Stimulated activated effector memory CD8-positive, alpha-beta T cell treated with anti-CD3 and anti-CD28 coated beads, Interleukin-12 subunit alpha, Interleukin-12 subunit beta, amount 100 ng/mL, for 72 hours (primary cell): ENCODE measurements around the gene NET1.

Source experiments
- ATAC-seq: fragments of 150-1000 bp; cut with Tn5 transposase; 2 replicates; pipeline ENCODE4 v1.10.0; 2021
- DNase-seq, 2 donors: peaks; one replicate each; pipeline ENCODE4 v3.0.0; 2021 to 2022; ENCODE audit warnings: low spot score in 2 of 2
- H3K27ac Mint-ChIP-seq: one replicate; pipeline ENCODE4 v1.8.0; 2022; ENCODE audit warnings: mild to moderate bottlenecking, mixed read lengths
- H3K36me3 Mint-ChIP-seq: one replicate; pipeline ENCODE4 v1.8.0; 2022; ENCODE audit warnings: mild to moderate bottlenecking, mixed read lengths
- H3K4me1 Mint-ChIP-seq: one replicate; pipeline ENCODE4 v1.8.0; 2022; ENCODE audit warnings: mixed read lengths
- H3K4me3 Mint-ChIP-seq: one replicate; pipeline ENCODE4 v1.8.0; 2022; ENCODE audit warnings: mild to moderate bottlenecking, mixed read lengths
- H3K9me3 Mint-ChIP-seq: one replicate; pipeline ENCODE4 v1.8.0; 2022; ENCODE audit warnings: mixed read lengths

Gene NET1

GRCh38 chr10:5418584-5418983, 6.2 kb downstream of the NET1 start:
- no peak overlapping the region for H3K27ac Mint-ChIP-seq
- no peaks in the 10 kb centered on the region for H3K4me1 Mint-ChIP-seq
- no peaks in the 10 kb centered on the region for H3K36me3 Mint-ChIP-seq
- peaks cover 12% of the 10 kb centered on the region for H3K9me3 Mint-ChIP-seq
- DNase-seq (no peak), ATAC-seq (no peak)
- no peak overlapping the region for H3K4me3 Mint-ChIP-seq

DNA sequence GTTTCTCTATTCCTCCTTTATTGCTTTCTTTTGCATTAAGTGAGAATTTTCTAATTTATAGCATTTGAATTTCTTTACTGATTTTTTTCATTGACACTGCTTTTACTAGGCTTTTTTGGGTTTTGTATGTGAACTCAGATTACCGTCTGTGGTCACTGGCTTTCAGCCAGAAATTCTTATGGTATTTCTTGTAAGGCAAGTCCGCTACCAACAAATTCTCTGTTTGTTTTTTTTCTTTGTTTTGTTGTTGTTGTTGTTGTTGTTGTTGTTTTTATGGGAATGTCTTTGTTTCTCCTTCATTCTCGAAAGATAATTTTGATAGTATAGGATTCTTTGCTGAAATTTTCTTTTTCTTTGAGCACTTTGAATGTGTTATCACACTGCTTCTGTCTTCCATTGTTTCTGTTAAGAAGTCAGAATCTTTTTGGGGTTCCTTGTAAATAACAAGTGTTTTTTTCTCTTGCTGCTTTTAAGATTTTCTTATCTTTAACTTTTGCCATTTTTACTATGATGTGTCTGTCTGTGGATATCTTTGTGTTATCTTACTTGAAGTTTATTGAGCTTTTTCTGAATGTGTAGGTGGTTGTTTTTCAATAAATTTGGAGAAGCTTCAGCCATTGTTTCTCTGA, 7.2 kb downstream of the NET1 start:
- Mint-ChIP-seq H3K36me3 (no peaks in the 10 kb centered on the region), H3K9me3 (peaks cover 12% of the 10 kb centered on the region), H3K4me1 (no peaks in the 10 kb centered on the region), H3K27ac (no peak overlapping the region), H3K4me3 (no peak overlapping the region)
- ATAC-seq (no peak), DNase-seq (no peak)

DNA sequence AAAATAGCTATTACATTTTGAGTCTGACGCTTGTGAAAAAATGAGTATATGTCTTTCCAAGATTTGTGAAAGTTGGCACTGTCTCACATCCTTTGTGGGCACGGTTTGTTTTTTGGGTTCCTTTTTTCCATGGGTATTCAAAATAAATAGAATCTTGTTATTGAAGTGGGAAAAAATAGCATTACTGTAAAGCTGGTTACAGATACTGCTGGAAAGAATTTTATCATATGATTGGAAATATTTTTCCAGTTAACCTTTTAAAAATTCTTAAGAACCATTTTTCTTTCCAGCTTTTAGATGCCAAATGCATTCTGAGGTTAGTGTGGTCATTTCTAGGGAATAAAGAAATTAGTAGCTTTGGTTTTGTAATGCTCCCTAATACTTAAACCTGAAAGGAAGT, 11.4 kb downstream of the NET1 start:
- Mint-ChIP-seq H3K9me3 (peaks cover 5% of the 10 kb centered on the region), H3K4me1 (no peaks in the 10 kb centered on the region), H3K4me3 (no peak overlapping the region), H3K27ac (no peak overlapping the region), H3K36me3 (peaks cover 2% of the 10 kb centered on the region)
- DNase-seq (no peak), ATAC-seq (no peak)

GRCh38 chr10:5424751-5425150, 12.4 kb downstream of the NET1 start:
- no peak for ATAC-seq
- H3K9me3 Mint-ChIP-seq: no peaks in the 10 kb centered on the region
- DNase-seq: no peak
- H3K4me3 Mint-ChIP-seq: no peak overlapping the region
- no peak overlapping the region for H3K27ac Mint-ChIP-seq
- peaks cover 8% of the 10 kb centered on the region for H3K36me3 Mint-ChIP-seq
- H3K4me1 Mint-ChIP-seq: no peaks in the 10 kb centered on the region

- ATAC-seq (no peak), DNase-seq (no peak)
- H3K36me3 Mint-ChIP-seq: peaks cover 15% of the 10 kb centered on the region
- H3K4me1 Mint-ChIP-seq: no peaks in the 10 kb centered on the region
- peaks cover 2% of the 10 kb centered on the region for H3K9me3 Mint-ChIP-seq
- H3K4me3 Mint-ChIP-seq: no peak overlapping the region
- H3K27ac Mint-ChIP-seq: no peak overlapping the region
These were observed 15.8 kb downstream of the NET1 start for GRCh38 chr10:5428133-5428532.

DNA sequence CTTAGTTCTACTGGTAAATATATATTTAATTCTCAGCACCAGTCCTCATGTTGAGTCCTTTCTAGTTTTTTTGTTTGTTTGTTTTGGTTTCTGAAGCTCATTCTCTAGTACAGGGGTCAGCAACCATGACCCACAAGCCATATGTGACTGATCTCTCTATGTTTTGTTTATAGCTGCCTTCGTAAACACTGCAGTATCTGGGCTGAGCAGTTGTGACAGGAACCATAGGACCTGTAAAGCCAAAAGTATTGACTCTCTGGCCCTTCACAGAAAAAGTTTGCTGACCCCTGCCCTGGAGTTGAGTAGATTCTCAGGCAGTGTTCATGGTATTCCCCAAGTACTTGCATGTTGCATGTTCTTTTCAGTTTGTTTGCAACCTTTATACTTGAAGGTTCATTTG, 20.8 kb downstream of the NET1 start:
- Mint-ChIP-seq H3K4me1 (peaks cover 9% of the 10 kb centered on the region), H3K4me3 (no peak overlapping the region), H3K36me3 (peaks cover 21% of the 10 kb centered on the region), H3K9me3 (peaks cover 2% of the 10 kb centered on the region), H3K27ac (no peak overlapping the region)
- DNase-seq (no peak), ATAC-seq (no peak)

DNA sequence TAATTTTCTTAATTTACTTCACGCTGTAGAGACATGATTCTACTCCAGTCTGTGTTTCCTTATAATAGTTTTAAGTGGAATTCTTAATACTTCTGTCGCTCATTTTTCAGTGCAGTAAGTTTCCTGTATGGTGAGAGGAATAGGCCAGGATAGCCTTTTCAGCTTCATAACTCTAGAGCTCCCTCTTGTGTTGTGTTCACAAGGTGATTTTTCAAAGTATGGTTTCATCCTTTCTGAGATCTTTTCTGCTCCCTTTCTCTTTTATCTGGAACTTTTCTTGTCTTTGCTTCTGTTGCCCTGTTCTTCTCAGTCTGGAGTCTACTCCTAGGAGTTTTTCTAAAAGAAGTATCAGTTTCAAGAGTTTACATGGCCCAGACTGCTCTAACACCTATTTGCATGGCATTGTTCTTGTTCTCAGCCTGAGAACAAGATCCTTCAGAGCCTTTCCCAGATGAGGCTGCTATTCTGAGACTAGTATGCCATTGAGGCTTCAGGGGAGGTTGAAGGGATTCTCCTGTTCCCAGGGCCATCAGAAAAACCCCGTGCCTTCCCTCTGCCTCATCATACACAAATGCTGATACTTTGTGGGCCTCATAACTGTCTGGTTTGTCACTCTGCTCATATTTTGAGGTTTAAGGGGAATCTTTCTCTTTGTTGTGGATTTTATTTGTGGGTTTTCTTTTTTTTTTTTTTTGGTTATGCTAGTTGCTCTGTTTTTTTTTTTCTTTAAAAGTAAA, 21.8 kb downstream of the NET1 start:
- no peak overlapping the region for H3K4me3 Mint-ChIP-seq
- peaks cover 15% of the 10 kb centered on the region for H3K36me3 Mint-ChIP-seq
- no peak overlapping the region for H3K27ac Mint-ChIP-seq
- peaks cover 2% of the 10 kb centered on the region for H3K9me3 Mint-ChIP-seq
- no peak for DNase-seq
- H3K4me1 Mint-ChIP-seq: peaks cover 9% of the 10 kb centered on the region
- ATAC-seq: peak; percentile 44

DNA sequence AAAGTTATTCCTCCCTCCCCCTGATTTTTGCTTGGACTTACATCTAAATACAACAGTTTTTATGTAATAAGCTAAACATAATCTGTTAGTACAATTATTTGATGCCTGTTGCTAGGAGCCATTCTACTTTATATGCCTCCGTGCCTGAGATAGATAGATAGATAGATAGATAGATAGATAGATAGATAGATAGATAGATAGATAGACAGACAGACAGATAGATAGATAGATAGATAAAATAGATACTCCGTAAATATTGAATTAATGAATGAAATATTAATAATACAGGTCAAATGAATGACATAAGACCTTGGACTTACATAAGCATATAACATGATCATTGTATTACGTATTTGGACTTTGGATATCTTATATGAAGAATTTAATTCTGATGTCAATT, 23.0 kb downstream of the NET1 start:
- Mint-ChIP-seq H3K27ac (no peak overlapping the region), H3K4me3 (no peak overlapping the region), H3K36me3 (peaks cover 14% of the 10 kb centered on the region), H3K4me1 (peaks cover 9% of the 10 kb centered on the region), H3K9me3 (peaks cover 2% of the 10 kb centered on the region)
- ATAC-seq (no peak), DNase-seq (no peak)

GRCh38 chr10:5440206-5440605, 27.8 kb downstream of the NET1 start:
- ATAC-seq (no peak), DNase-seq (no peak)
- no peaks in the 10 kb centered on the region for H3K36me3 Mint-ChIP-seq

GRCh38 chr10:5441106-5441505, 28.7 kb downstream of the NET1 start:
- Mint-ChIP-seq H3K36me3 (no peaks in the 10 kb centered on the region), H3K4me3 (no peak overlapping the region), H3K9me3 (no peaks in the 10 kb centered on the region), H3K27ac (no peak overlapping the region), H3K4me1 (peaks cover 14% of the 10 kb centered on the region)
- ATAC-seq: no peak
- DNase-seq: no peak

More at GRCh38 chr10:5440206-5440605, 27.8 kb downstream of the NET1 start:
- Mint-ChIP-seq H3K27ac (no peak overlapping the region), H3K4me1 (peaks cover 14% of the 10 kb centered on the region), H3K9me3 (no peaks in the 10 kb centered on the region), H3K4me3 (no peak overlapping the region)

DNA sequence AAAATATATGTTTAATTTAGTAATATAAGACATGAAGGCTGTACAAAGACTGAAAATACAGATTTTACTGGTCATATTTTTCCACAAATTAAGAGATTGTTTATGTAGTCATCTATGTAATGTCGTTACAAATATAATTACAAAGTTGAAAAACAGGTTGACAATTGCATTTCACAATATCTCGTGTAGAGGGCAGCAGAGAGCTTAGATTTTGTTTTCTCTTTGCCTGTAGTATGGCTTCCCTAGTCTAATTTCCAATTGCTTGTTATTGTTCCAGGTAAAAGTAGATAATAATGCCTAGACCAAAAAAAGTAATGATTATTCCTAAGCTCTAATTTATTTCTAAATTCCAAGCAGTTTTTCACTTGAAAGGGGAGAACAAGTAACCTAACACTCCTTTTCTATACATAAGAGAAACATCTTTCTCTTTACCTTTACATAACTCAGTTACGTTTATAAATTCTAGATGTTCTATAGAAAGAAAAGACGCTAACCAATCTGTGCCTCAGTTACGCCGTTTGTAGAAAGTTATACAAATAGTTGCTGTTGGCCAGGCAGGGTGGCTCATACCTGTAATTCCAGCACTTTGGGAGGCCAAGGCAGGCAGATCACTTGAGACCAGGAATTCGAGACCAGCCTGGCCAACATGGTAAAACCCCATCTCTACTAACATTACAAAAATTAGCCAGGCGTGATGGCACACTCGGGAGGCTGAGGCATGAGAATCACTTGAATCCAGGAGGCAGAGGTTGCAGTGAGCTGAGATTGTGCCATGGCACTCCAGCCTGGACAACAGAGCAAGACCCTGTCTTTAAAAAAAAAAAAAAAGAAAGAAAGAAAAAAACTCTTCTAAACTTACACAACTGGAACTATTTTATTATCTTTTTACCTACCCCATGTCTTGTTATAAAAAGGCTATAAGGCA, 30.0 kb downstream of the NET1 start:
- H3K36me3 Mint-ChIP-seq: peaks cover under 1% of the 10 kb centered on the region
- H3K27ac Mint-ChIP-seq: no peak overlapping the region
- no peak overlapping the region for H3K4me3 Mint-ChIP-seq

GRCh38 chr10:5442990-5443370, 30.6 kb downstream of the NET1 start:
- Mint-ChIP-seq H3K36me3 (peaks cover 6% of the 10 kb centered on the region), H3K9me3 (no peaks in the 10 kb centered on the region), H3K27ac (no peak overlapping the region), H3K4me1 (peaks cover 31% of the 10 kb centered on the region), H3K4me3 (no peak overlapping the region)
- ATAC-seq: peak; percentile 1
- no peak for DNase-seq

More for the DNA sequence above, 30.0 kb downstream of the NET1 start:
- H3K4me1 Mint-ChIP-seq: peaks cover 25% of the 10 kb centered on the region
- no peaks in the 10 kb centered on the region for H3K9me3 Mint-ChIP-seq
- peak in 1 of 2 donors; percentile 22 for DNase-seq
- no peak for ATAC-seq

DNA sequence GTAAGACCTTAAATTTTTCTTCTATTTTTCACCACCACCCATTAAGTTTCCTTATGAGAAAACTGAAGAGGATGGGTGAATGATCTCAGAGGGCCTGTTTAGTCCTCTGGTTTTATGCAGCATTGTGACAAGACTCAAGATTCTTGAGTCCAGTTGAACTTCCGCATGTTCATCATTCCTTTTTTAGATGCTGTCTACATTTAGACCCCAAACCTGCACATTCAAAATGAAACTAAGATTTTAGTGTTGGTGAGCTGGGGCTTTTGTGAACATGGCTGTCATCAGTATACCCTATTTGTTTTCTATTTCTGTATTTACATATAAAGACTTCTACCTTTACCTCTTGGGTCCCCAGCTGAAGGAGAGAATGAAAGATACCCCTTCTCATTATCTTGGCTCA, 31.1 kb downstream of the NET1 start:
- H3K27ac Mint-ChIP-seq: no peak overlapping the region
- H3K4me1 Mint-ChIP-seq: peaks cover 31% of the 10 kb centered on the region
- peak; percentile 84 for ATAC-seq
- H3K4me3 Mint-ChIP-seq: no peak overlapping the region
- no peaks in the 10 kb centered on the region for H3K9me3 Mint-ChIP-seq
- peaks cover 6% of the 10 kb centered on the region for H3K36me3 Mint-ChIP-seq
- no peak for DNase-seq

GRCh38 chr10:5445006-5445405, 32.6 kb downstream of the NET1 start:
- Mint-ChIP-seq H3K27ac (no peak overlapping the region), H3K4me1 (peaks cover 31% of the 10 kb centered on the region), H3K4me3 (no peak overlapping the region), H3K9me3 (no peaks in the 10 kb centered on the region), H3K36me3 (peaks cover 6% of the 10 kb centered on the region)
- DNase-seq (no peak), ATAC-seq (no peak)

GRCh38 chr10:5446390-5446926, 34.1 kb downstream of the NET1 start:
- Mint-ChIP-seq H3K4me1 (peaks cover 31% of the 10 kb centered on the region), H3K4me3 (peak overlapping the region; percentile 46), H3K27ac (no peak overlapping the region), H3K9me3 (no peaks in the 10 kb centered on the region), H3K36me3 (peaks cover 6% of the 10 kb centered on the region)
- DNase-seq (peak in 1 of 2 donors; percentile 58), ATAC-seq (peak; percentile 8)
